Activated naive CD8-positive, alpha-beta T cell (primary cell): ENCODE measurements around the gene PRRT2.

ENCODE experiments used
- H3K27ac Mint-ChIP-seq: one replicate; pipeline ENCODE4 v1.8.0; 2021; ENCODE audit warnings: mixed read lengths
- H3K27me3 Mint-ChIP-seq: one replicate; pipeline ENCODE4 v1.8.0; 2021; ENCODE audit warnings: mixed read lengths
- H3K36me3 Mint-ChIP-seq: one replicate; pipeline ENCODE4 v1.8.0; 2021; ENCODE audit warnings: mixed read lengths
- H3K4me1 Mint-ChIP-seq: one replicate; pipeline ENCODE4 v1.8.0; 2021; ENCODE audit warnings: low read depth, mixed read lengths
- H3K4me3 Mint-ChIP-seq: one replicate; pipeline ENCODE4 v1.8.0; 2021; ENCODE audit warnings: mild to moderate bottlenecking, mixed read lengths
- H3K9me3 Mint-ChIP-seq: one replicate; pipeline ENCODE4 v1.8.0; 2021; ENCODE audit warnings: low read depth, mixed read lengths

PRRT2 gene

DNA sequence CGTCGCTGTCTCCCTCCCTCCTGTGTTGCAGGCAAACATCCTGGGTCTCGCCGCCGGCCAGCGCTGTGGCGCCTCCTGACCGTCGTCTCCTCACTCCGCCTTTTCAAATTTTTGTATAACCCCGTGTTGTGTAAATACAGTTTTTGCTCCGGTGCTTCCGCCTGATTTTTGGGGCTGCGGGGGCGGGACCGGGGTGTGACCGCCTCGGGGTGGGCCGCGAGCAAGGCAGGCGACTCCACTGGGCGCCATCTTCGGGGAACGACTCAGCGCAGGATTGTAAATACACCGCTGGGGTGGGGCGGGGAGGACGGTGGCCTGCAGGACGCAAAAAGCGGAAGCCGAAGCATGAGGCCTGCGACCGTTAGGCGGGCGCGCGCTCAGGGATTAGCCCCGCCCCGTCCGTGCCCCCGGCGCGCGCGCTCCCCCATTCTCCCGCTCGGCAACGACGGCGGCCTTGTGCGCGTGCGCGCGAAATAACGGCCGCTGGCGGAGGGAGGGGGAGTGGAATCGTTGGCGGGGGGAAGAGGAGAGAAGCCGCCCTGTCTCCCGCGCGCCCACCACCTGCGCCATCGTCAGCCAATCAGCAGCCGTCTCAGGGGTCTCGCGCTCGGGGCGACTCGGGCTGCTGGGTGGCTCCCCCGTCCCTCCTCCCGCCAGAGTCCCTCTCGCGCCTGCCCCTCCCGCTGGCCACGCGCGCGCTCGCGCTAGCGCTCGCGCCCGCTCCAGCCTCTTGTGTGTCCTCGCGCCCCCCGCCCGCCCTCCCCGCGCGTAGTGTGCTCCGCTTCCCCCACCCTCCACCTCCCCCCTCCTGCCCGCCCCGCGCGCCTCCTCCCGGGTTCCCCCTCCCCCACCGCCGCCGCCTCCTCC lies 6.5 kb upstream of the PRRT2 start:
- Mint-ChIP-seq H3K27ac (peak overlapping the region; percentile 100), H3K4me3 (peak overlapping the region; percentile 93), H3K9me3 (no peaks in the 10 kb centered on the region), H3K4me1 (peaks cover 30% of the 10 kb centered on the region), H3K27me3 (no peaks in the 10 kb centered on the region), H3K36me3 (peaks cover 7% of the 10 kb centered on the region)

DNA sequence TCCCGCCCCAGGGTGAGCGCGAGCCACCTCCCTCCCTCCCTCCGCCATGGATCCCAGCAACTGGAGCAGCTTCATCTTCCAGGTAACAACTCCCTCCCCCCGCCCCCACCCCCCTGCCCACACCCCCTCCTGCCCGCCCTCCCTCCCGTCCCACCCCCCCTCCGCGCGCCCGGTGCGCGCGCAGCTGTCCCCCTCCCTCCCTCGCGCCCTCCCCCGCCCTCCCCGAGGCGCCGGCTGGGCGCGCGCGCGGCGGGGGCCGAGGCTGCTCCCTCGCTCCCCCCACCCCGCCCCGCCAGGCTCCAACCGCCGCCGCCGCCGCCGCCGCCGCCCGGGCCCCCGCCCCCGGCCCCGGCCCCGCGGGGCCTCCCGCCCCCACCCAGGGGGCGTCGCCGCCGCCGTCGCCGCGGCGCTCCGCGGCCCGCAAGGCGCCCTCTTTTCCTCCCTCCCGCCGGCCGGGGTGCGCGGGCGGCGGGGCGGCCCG lies 5.9 kb upstream of the PRRT2 start, which contains the start of gene MAZ:
Gene MAZ (plus strand): TSS at position 431 of the 481 bp plus-strand sequence. CDS start 173 bp downstream, outside the sequence.
- H3K9me3 Mint-ChIP-seq, result no peaks in the 10 kb centered on the region
- peaks cover 37% of the 10 kb centered on the region for H3K4me1 Mint-ChIP-seq
- no peaks in the 10 kb centered on the region for H3K27me3 Mint-ChIP-seq
- peak within 1 kb of the TSS; percentile 100 for H3K27ac Mint-ChIP-seq
- peak within 1 kb of the TSS; percentile 97 for H3K4me3 Mint-ChIP-seq
- H3K36me3 Mint-ChIP-seq, result peaks cover 9% of the 10 kb centered on the region

DNA sequence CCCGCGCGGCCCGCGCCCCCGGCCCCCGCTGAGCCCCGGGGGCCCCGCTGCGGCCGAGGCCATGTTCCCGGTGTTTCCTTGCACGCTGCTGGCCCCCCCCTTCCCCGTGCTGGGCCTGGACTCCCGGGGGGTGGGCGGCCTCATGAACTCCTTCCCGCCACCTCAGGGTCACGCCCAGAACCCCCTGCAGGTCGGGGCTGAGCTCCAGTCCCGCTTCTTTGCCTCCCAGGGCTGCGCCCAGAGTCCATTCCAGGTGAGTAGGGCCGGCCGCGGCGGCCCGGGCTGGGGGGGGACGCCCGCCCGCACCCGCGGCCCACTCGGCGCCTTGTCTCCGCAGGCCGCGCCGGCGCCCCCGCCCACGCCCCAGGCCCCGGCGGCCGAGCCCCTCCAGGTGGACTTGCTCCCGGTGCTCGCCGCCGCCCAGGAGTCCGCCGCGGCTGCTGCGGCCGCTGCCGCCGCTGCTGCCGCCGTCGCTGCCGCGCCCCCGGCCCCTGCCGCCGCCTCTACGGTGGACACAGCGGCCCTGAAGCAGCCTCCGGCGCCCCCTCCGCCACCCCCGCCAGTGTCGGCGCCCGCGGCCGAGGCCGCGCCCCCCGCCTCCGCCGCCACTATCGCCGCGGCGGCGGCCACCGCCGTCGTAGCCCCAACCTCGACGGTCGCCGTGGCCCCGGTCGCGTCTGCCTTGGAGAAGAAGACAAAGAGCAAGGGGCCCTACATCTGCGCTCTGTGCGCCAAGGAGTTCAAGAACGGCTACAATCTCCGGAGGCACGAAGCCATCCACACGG lies 5.2 kb upstream of the PRRT2 start:
- peak overlapping the region; percentile 83 for H3K27ac Mint-ChIP-seq
- H3K36me3 Mint-ChIP-seq, result peaks cover 9% of the 10 kb centered on the region
- H3K27me3 Mint-ChIP-seq, result no peaks in the 10 kb centered on the region
- H3K4me1 Mint-ChIP-seq, result peaks cover 42% of the 10 kb centered on the region
- H3K9me3 Mint-ChIP-seq, result no peaks in the 10 kb centered on the region
- H3K4me3 Mint-ChIP-seq, result peak overlapping the region; percentile 97

DNA sequence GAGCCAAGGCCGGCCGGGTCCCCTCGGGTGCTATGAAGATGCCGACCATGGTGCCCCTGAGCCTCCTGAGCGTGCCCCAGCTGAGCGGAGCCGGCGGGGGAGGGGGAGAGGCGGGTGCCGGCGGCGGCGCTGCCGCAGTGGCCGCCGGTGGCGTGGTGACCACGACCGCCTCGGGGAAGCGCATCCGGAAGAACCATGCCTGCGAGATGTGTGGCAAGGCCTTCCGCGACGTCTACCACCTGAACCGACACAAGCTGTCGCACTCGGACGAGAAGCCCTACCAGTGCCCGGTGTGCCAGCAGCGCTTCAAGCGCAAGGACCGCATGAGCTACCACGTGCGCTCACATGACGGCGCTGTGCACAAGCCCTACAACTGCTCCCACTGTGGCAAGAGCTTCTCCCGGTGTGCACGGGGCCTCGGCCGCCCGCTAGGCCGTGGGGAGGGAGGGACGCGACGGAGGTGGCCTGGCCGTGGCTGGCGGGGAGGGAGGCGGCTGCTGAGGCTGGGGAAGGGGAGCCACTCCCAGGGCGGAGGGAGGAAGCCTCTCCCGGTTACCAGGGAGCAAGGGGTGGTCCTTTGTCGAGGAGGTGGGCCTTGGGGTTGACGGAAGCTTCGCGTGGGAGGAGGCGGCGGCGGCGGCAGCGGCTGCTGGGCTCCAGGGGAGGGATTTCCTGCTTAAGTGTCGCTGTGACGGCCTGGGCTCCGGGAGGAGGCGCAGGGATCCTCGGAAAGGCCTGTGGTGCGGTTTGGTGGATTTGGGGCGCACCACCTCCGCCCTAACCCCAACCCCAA lies 4.4 kb upstream of the PRRT2 start:
- Mint-ChIP-seq H3K9me3 (no peaks in the 10 kb centered on the region), H3K27me3 (no peaks in the 10 kb centered on the region), H3K27ac (peak overlapping the region; percentile 98), H3K4me1 (peaks cover 42% of the 10 kb centered on the region), H3K36me3 (peaks cover 9% of the 10 kb centered on the region), H3K4me3 (peak overlapping the region; percentile 97)

DNA sequence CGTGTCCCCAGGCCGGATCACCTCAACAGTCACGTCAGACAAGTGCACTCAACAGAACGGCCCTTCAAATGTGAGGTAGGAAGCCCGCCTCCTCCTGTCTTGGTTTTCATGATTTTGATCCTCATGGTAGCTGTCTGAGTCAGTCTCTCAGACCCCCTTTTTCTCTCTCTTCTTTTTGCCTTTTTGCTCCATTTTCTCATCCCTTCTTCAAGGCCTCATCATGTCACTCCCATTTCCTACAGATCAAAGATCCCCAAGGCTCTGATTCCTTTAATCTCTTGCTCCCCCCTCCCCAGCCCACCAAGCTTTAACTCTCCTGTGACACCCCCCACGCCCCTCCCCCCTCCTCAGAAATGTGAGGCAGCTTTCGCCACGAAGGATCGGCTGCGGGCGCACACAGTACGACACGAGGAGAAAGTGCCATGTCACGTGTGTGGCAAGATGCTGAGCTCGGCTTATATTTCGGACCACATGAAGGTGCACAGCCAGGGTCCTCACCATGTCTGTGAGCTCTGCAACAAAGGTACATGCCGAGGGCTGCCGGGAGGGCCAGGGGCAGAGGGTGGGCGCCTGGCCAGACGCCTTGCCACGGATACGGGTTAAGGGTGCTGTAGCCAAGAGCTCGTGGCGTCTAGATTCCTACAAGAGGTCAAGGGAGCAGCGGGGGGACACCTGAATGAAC lies 3.6 kb upstream of the PRRT2 start:
- H3K9me3 Mint-ChIP-seq, result no peaks in the 10 kb centered on the region
- H3K4me1 Mint-ChIP-seq, result peaks cover 42% of the 10 kb centered on the region
- H3K4me3 Mint-ChIP-seq, result peak overlapping the region; percentile 97
- H3K36me3 Mint-ChIP-seq, result peaks cover 9% of the 10 kb centered on the region
- H3K27me3 Mint-ChIP-seq, result no peaks in the 10 kb centered on the region
- H3K27ac Mint-ChIP-seq, result peak overlapping the region; percentile 98

DNA sequence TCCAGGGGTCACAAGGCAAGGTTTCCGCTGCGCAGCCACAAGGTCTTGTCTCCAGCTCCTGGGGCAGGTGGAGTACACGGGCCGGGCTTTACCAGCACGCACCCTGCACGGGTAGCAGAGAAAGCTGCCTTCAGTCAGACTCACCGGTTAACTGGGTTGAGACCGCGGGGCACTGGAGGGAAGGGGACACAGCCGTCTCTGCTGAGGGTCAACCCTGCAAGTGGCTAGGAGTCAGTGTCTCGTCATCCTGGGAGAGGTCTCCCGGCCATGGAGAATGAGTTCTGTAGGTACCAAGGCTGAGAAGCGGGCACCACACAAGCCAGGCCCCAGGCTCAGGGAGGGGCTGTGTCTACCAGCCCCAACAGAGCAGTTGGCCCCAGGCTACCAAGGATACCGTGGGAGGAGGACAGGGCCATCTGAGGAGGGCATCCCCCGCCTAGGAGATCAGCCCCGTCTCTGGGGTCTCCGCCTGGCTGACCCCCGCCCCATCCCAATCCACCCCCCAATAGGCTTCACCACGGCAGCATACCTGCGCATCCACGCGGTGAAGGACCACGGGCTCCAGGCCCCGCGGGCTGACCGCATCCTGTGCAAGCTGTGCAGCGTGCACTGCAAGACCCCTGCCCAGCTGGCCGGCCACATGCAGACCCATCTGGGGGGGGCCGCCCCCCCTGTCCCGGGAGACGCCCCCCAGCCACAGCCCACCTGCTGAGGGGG lies 2.8 kb upstream of the PRRT2 start:
- Mint-ChIP-seq H3K9me3 (no peaks in the 10 kb centered on the region), H3K4me1 (peaks cover 41% of the 10 kb centered on the region), H3K4me3 (peak overlapping the region; percentile 97), H3K36me3 (peaks cover 9% of the 10 kb centered on the region), H3K27ac (peak overlapping the region; percentile 98), H3K27me3 (no peaks in the 10 kb centered on the region)

DNA sequence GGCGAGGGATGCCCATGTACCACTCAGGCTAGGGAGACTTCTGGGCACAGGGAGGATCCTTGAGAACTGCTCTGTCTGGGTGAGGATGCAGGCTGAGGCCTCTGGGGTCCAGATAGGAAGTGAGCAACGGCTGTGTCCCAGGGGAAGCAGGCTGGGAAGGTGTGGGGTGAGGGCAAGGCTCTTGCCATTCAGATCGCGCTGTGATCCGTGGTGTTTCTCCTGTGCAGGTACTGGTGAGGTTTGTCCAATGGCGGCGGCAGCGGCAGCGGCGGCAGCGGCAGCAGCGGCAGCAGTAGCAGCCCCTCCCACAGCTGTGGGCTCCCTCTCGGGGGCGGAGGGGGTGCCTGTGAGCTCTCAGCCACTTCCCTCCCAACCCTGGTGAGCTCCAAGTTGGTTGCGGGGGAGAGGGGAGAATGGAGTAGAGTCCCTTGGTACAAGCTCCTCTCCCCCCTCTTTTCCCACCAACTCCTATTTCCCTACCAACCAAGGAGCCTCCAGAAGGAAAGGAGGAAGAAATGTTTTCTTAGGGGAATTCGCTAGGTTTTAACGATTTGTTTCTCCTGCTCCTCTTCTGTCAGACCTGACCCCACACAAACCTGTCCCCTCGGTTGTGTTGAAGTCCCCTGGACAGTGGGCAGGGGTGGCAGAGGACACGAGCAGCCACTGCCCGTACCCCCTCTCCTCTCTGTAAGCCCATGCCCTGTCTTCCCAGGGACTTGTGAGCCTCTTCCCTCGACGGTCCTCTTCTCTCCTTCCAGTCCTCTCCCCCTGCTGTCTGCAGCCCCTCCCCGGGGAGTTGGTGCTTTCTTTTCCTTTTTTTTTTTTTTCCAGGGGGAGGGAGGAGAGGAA lies 1.9 kb upstream of the PRRT2 start:
- Mint-ChIP-seq H3K27ac (peak overlapping the region; percentile 90), H3K27me3 (no peaks in the 10 kb centered on the region), H3K36me3 (peaks cover 7% of the 10 kb centered on the region)

DNA sequence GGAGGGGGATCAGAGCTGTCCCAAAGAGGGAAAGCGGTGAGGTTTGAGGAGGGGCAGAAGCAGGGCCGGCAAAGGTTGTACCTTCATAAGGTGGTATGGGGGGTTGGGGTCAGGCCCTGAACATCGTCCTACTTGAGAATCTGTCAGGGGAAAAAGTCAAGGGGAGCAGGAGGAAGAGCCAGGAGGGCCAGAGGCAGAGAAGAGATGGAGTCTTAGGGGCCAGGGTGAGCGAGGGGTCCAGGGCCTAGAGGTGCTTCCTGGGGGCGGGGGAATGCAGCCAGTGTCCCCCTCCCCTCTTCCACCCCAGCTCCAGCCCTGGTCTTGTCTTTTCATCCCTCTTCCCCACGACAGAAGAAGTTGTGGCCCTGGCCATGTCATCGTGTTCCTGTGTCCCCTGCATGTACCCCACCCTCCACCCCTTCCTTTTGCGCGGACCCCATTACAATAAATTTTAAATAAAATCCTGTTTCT lies 1.3 kb upstream of the PRRT2 start:
- peaks cover 7% of the 10 kb centered on the region for H3K36me3 Mint-ChIP-seq
- H3K27ac Mint-ChIP-seq, result peak overlapping the region; percentile 90
- peaks cover 44% of the 10 kb centered on the region for H3K4me1 Mint-ChIP-seq
- peak overlapping the region; percentile 93 for H3K4me3 Mint-ChIP-seq
- H3K9me3 Mint-ChIP-seq, result no peaks in the 10 kb centered on the region
- no peaks in the 10 kb centered on the region for H3K27me3 Mint-ChIP-seq

More for the DNA sequence above, 1.9 kb upstream of the PRRT2 start:
- Mint-ChIP-seq H3K4me3 (peak overlapping the region; percentile 93), H3K9me3 (no peaks in the 10 kb centered on the region), H3K4me1 (peaks cover 41% of the 10 kb centered on the region)

DNA sequence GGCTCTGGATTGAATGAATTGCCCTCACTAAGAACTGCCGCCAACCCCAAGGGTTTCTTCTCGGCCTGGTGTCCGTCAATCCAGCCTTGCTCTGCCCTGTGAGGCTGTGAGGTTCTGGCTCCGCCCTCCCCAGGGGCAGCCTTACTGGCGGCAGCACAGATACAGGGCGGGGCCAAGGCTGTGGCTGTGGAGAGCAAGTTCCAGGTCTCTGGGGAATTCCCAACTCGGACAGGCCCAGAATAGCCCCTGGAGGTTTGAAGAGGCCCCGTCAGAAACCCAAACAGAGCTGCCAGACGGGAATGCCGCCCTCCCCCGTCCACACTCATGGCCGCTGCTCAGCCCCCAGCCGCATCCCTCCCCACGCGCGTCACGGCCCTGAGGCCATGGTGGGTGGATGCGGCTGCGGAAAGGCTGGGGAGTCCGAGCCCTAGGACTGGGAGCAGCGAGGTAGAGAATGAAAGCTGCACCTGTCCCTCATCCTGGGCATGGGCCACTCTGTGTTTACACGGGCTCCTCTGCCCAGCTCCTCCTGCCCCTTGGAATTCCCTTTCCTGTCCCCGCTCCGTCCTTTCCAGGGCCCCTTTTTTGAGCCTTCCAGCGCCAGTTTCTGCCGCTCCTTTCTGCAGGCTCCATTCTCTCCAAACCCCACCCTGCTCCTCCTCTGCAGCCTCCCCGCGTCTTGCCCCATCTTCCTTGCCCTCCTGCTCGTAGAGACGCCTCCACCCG lies 660 bp upstream of the PRRT2 start:
- Mint-ChIP-seq H3K4me1 (peaks cover 44% of the 10 kb centered on the region), H3K4me3 (peak overlapping the region; percentile 93), H3K36me3 (peaks cover 7% of the 10 kb centered on the region), H3K27me3 (no peaks in the 10 kb centered on the region), H3K27ac (peak overlapping the region; percentile 90), H3K9me3 (no peaks in the 10 kb centered on the region)

DNA sequence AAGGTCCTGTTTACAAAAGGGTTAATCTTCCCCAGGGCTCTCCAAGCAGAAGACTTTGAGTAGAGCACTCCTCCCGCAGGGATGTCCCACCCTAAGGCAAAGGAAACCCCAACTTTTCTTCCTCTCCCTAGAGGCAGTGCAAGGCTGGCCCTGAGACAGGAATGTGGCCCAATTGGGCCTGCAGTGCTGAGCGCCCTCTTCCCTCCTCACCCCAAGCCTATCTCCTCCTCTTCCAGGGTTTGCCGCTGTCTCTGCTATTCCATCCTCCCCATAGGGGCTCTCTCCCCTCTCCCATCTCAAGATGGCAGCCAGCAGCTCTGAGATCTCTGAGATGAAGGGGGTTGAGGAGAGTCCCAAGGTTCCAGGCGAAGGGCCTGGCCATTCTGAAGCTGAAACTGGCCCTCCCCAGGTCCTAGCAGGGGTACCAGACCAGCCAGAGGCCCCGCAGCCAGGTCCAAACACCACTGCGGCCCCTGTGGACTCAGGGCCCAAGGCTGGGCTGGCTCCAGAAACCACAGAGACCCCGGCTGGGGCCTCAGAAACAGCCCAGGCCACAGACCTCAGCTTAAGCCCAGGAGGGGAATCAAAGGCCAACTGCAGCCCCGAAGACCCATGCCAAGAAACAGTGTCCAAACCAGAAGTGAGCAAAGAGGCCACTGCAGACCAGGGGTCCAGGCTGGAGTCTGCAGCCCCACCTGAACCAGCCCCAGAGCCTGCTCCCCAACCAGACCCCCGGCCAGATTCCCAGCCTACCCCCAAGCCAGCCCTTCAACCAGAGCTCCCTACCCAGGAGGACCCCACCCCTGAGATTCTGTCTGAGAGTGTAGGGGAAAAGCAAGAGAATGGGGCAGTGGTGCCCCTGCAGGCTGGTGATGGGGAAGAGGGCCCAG lies 1.0 kb downstream of the PRRT2 start:
- Mint-ChIP-seq H3K4me1 (peaks cover 50% of the 10 kb centered on the region), H3K4me3 (peak overlapping the region; percentile 65), H3K27ac (no peak overlapping the region), H3K36me3 (peaks cover 7% of the 10 kb centered on the region), H3K9me3 (no peaks in the 10 kb centered on the region), H3K27me3 (no peaks in the 10 kb centered on the region)

DNA sequence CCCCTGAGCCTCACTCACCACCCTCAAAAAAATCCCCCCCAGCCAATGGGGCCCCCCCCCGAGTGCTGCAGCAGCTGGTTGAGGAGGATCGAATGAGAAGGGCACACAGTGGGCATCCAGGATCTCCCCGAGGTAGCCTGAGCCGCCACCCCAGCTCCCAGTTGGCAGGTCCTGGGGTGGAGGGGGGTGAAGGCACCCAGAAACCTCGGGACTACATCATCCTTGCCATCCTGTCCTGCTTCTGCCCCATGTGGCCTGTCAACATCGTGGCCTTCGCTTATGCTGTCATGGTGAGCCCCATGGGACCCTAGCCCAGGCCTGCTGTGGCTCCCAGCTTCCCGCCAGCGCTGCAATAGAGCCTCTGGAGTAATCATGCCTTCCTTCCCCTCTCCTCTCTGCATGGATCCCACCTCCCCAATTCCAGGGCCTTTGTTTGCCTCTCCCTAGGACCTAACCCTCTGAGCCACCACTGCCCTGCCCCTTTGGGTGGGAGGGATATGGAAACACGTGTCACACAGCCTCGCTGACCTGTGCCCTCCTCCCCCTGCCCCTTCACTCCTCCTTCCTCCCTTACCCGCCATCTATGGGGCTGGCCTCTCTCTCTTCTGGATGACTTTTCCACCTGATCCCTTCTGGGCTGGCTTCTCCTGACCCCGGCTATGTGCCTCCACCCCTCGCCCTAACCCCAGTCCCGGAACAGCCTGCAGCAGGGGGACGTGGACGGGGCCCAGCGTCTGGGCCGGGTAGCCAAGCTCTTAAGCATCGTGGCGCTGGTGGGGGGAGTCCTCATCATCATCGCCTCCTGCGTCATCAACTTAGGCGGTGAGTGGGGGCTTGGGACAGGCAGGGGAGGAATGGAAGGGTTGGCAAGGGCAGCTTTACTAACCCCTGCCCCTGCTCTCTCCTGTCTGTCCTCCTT lies 1.9 kb downstream of the PRRT2 start:
- Mint-ChIP-seq H3K27ac (no peak overlapping the region), H3K27me3 (no peaks in the 10 kb centered on the region), H3K36me3 (peaks cover 6% of the 10 kb centered on the region), H3K4me1 (peaks cover 50% of the 10 kb centered on the region), H3K9me3 (no peaks in the 10 kb centered on the region), H3K4me3 (no peak overlapping the region)
